HG03108 (cell line): ENCODE measurements around the gene CIAO2B.

Experiments used
- ATAC-seq: cut with Tn5 transposase; IDR thresholded peaks from one replicate; pipeline ENCODE4 v1.9.1; 2021; ENCODE audit warnings: moderate library complexity; ENCODE audit not compliant: unreplicated experiment

Gene CIAO2B

GRCh38 chr16:66920924-66921680 is 13.1 kb downstream of the CIAO2B start:
- no peak for ATAC-seq

DNA sequence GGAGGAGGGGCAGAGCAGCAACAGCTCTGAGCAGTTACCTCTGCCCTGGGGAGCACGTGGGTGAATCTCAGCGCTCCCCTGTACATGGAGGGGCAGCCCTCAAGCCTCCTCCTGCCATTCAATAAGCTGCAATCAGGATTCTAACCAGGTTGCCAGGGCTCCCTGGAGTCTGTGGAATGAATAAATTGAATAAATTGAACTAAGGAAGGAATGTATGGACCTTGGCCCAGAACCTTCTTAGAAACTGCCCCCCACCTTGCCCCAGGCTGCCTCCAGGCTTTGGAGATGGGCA is 14.0 kb downstream of the CIAO2B start:
- ATAC-seq = no peak

GRCh38 chr16:66919569-66920298 is 14.5 kb downstream of the CIAO2B start:
- ATAC-seq = no peak

DNA sequence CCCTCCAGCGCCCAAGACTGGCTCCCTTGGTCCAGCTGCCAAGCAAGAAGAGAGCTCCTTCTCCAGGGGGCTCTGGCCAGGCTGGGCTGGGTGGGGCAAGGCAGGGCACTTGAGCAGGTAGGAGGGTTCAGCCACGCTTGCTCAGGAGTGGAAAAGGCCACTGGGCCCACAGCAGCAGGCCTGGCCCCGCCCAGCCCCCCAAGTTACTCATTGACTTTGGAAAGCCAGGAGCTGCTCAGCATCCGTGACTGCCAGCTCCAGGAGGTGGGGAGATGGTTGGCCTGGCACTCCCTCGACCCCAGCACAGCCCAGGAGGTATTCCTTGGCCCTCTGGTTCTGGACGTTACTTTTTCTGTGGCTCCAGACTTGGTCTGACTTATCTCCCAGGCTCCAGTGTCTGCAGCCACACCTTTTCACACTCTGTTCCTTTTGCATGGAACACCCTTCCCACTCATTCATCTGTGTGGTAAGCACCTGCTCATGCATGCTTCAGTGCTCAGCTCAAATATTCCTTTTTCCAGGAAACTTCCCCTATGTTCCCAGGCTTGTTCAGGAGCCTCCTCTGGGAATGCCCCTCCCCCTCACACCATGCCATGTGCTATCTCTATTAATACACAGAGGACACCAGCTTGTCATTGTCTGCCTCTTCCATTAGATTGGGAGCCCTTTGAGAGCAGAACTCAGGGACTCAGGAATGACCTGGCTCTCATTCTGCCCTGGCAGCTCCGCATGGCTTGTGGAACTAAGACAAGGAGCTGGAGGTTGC is 15.2 kb downstream of the CIAO2B start, which contains the start of gene CDH16:
Gene CDH16, minus strand, starts transcription at position 83 of the 766 bp plus-strand sequence. CDS start 820 bp downstream, outside the sequence.
- ATAC-seq = no peak

GRCh38 chr16:66918355-66918754 is 15.8 kb downstream of the CIAO2B start:
- ATAC-seq = no peak

DNA sequence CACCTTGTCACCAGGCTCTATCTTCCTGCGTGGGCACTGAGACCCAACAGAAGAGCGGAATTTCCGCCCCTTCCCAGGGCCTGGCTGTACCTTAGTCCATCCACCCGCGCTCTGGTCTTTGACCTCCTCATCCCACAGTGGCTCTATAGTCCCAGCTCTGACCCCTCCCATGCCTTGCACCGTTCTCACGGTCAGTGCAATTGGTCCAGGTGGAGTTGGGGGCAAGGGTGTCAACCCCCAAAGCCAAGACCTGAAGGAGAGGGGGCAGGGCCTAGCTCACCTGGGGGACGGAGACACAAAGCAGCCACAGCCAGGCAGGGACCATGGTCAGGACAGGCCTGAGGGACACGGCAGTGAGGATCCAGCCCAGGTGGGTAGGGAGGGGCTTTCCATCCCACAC is 16.5 kb downstream of the CIAO2B start:
- ATAC-seq = no peak

- ATAC-seq = no peak
Measured at GRCh38 chr16:66916518-66916917, 17.7 kb downstream of the CIAO2B start.

DNA sequence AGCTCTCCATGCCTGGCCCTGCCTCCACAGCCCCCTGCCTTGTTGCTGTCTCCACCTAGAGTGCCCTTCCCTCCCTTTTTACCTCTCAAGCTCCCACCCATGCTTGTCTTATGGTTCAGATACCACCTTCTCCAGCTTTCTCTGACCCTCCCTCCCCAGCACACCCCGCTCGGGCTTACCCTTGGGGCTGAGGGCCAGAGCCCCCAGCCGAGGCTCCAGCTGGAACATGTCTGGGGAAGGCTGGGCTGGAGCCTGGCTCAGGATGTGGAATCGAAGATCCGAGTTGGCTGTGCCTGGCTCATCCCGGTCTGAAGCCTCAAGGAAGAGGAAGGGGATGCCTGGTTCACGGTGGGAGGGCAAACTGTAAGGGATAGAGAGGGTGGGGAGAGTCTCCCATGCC is 19.2 kb downstream of the CIAO2B start:
- ATAC-seq = no peak

DNA sequence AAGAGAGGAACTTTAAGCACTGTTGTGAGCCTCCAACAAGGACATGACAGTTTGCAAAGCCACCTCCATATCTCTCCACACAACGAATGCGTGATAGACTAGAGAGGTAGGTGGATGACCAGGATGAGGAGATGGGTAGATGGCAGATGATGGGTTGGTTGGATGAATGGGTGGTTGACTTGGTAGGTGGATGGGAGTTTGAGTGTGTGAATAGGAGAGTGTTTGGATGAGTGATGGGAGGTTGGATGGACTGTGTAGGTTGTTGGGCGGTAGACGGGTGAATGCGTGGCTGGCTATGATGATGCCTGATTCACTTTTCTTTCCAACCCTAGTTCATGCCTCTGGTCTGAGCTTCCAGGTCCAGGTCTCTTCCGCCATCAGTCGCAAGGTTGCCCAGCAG is 19.7 kb downstream of the CIAO2B start:
- ATAC-seq = no peak

DNA sequence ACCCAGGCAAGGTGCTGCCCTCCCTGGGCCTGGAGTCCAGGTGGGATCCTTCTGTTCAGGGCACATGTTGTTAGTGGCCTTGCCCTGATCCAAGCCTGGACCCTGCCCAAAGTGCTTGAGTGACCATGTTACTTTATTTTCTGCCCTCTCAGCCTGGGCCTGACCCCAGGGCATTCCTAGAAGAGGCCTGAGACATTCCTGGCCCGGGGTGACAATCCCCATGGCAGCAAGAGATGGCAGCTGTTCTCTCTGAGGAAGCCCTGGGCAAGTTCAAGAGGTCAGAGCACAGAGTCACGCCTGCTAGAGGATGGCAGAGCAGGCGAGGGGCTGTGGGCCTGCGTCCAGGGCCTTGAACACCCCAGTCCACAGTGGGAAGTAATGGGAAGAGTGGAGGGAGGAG is 20.5 kb downstream of the CIAO2B start:
- no peak for ATAC-seq

GRCh38 chr16:66913081-66913480 is 21.1 kb downstream of the CIAO2B start:
- no peak for ATAC-seq

- ATAC-seq = no peak
Measured at GRCh38 chr16:66911801-66912200, 22.4 kb downstream of the CIAO2B start.

DNA sequence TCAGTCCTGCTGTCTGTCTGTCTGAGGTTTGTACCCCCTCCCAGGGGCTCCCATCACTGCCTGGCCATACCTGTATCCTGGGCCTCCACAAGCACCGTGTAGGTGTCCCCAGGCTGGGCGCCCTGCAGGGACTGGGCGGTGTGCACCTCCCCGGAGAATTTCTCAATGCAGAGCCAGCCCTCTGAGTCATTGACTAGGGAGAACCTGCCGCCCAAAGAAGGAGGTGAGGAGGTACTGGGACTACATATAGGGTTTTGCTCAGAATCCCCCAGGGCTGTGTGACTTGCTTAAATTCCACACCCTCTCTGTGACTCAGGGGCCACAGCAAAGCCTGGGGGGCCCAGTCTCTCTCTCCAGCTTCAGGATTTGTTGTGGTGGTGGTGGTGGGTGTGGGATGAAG is 23.1 kb downstream of the CIAO2B start:
- no peak for ATAC-seq

GRCh38 chr16:66910175-66910940 is 23.8 kb downstream of the CIAO2B start:
- no peak for ATAC-seq

- ATAC-seq = no peak
Measured at GRCh38 chr16:66908762-66909559, 25.2 kb downstream of the CIAO2B start.

DNA sequence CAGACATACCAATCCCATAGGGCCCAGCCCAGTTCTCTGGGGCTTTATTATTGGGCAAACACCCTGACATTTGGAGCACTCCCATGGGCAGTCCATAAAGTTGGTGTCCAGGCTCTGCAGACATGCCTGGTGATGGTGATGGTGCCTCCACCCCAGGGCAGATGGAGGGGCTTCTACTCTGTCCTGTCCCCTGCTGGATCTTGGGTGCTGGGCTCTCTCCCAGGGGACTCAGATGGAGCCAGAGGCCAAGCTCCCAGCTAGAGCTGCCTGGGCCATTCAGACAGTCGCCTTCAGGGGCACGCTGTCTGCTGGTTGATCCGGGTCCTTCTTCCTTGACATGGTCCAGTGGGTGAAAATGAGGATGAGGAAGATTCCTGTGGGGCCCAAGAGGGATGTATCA is 26.1 kb downstream of the CIAO2B start:
- ATAC-seq = no peak

- no peak for ATAC-seq
Measured at GRCh38 chr16:66906916-66907836, 27.0 kb downstream of the CIAO2B start.

GRCh38 chr16:66905633-66906539 is 28.3 kb downstream of the CIAO2B start:
- ATAC-seq = no peak
